MM.1S (cell line): ENCODE results near the gene C16orf95.

Source experiments
- DNase-seq: peaks from one replicate; pipeline ENCODE4 v3.0.0-alpha.2; 2015
- H2AFZ ChIP-seq: fragments of 300-600 bp; sonication (generic); 2 replicates; pipeline ENCODE4 v1.6.0; 2016; ENCODE audit warnings: antibody characterized with exemption, low read length
- H3F3A ChIP-seq: fragments of 300-600 bp; sonication (generic); 2 replicates; pipeline ENCODE4 v1.6.1; 2016; ENCODE audit warnings: mild to moderate bottlenecking, antibody characterized with exemption, low read length, moderate library complexity, mixed read lengths; ENCODE audit not compliant: insufficient read depth
- H3K27ac ChIP-seq: fragments of 300-600 bp; sonication (generic); 2 replicates; pipeline ENCODE4 v1.5.1; 2016; ENCODE audit warnings: mild to moderate bottlenecking, low read length
- H3K27me3 ChIP-seq: fragments of 300-600 bp; sonication (generic); replicated peaks from 2 replicates; pipeline ENCODE4 v1.6.0; 2016; ENCODE audit warnings: low read length; ENCODE audit not compliant: insufficient read depth
- H3K36me3 ChIP-seq: fragments of 300-600 bp; sonication (generic); replicated peaks from 2 replicates; pipeline ENCODE4 v1.6.1; 2016; ENCODE audit warnings: mild to moderate bottlenecking, low read length, mixed read lengths; ENCODE audit not compliant: insufficient read depth
- H3K4me1 ChIP-seq: fragments of 300-600 bp; sonication (generic); 2 replicates; pipeline ENCODE4 v1.6.1; 2016; ENCODE audit warnings: low read length, mixed read lengths
- H3K4me2 ChIP-seq: fragments of 300-600 bp; sonication (generic); 2 replicates; pipeline ENCODE4 v1.6.0; 2016; ENCODE audit warnings: low read depth, low read length
- H3K4me3 ChIP-seq: fragments of 300-600 bp; sonication (generic); 2 replicates; pipeline ENCODE4 v1.5.1; 2016; ENCODE audit warnings: low read length, mixed read lengths
- H3K79me2 ChIP-seq: fragments of 300-600 bp; sonication (generic); 2 replicates; pipeline ENCODE4 v1.6.1; 2016; ENCODE audit warnings: mixed run types, low read length, mixed read lengths
- H3K9ac ChIP-seq: fragments of 300-600 bp; sonication (generic); 2 replicates; pipeline ENCODE4 v1.6.1; 2016; ENCODE audit warnings: low read length, mixed read lengths
- H3K9me2 ChIP-seq: fragments of 300-600 bp; sonication (generic); replicated peaks from 2 replicates; pipeline ENCODE4 v1.6.1; 2016; ENCODE audit warnings: mild to moderate bottlenecking, low read length, mixed read lengths; ENCODE audit not compliant: insufficient read depth
- H3K9me3 ChIP-seq: fragments of 300-600 bp; sonication (generic); replicated peaks from 2 replicates; pipeline ENCODE4 v1.6.1; 2016; ENCODE audit warnings: mild to moderate bottlenecking, low read length, mixed read lengths; ENCODE audit not compliant: insufficient read depth
- H4K20me1 ChIP-seq: fragments of 300-600 bp; sonication (generic); 2 replicates; pipeline ENCODE4 v1.6.1; 2016; ENCODE audit warnings: mild to moderate bottlenecking, low read length, moderate library complexity, mixed read lengths; ENCODE audit not compliant: insufficient read depth
- CTCF ChIP-seq: fragments of 300-600 bp; sonication (generic); IDR thresholded peaks from 2 replicates; pipeline ENCODE4 v1.5.1; 2016; ENCODE audit warnings: antibody characterized with exemption, low read length, mixed read lengths
- EZH2 ChIP-seq: fragments of 300-600 bp; sonication (generic); optimal IDR thresholded peaks from 2 replicates; pipeline ENCODE3; 2017; ENCODE audit warnings: low read depth, mild to moderate bottlenecking, antibody characterized with exemption, low read length, mixed read lengths
- EZH2phosphoT487 ChIP-seq: fragments of 300-600 bp; sonication (generic); IDR thresholded peaks from 2 replicates; pipeline ENCODE4 v1.6.1; 2018; ENCODE audit warnings: antibody characterized with exemption, low read length

The C16orf95 gene

DNA sequence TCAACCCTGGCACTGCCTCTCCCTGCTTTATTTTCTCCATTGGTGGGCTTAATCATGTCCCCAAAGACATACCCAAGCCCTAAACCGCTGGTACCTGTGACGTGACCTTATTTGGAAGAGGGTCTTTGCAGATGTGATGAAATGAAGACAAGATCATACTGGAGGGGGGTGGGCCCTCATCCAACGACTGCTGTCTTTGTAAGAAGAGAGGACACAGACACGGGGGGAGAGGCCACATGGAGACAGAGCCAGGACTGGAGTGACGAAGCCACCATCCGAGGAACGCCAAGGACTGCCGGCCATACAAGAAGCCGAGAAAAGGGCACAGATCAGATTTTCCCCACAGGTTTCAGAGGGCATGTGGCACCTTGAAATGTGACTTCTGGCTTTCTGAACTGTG is 62.5 kb downstream of the C16orf95 start:
- Histone ChIP-seq H2AFZ (no peak overlapping the region), H3K9me3 (no peaks in the 10 kb centered on the region), H3K27ac (no peak overlapping the region), H3F3A (no peaks in the 10 kb centered on the region), H3K4me3 (no peak overlapping the region), H3K9ac (no peak overlapping the region), H3K79me2 (no peaks in the 10 kb centered on the region), H3K9me2 (no peaks in the 10 kb centered on the region), H4K20me1 (no peaks in the 10 kb centered on the region), H3K4me2 (no peak overlapping the region), H3K4me1 (no peaks in the 10 kb centered on the region), H3K27me3 (no peaks in the 10 kb centered on the region), H3K36me3 (no peaks in the 10 kb centered on the region)
- DNase-seq: no peak
- TF ChIP-seq CTCF: no peak
- TF ChIP-seq EZH2: no peak
- no peak for TF ChIP-seq EZH2phosphoT487

GRCh38 chr16:87254296-87254695 is 62.9 kb downstream of the C16orf95 start:
- no peak overlapping the region for H3K4me3 ChIP-seq
- no peak overlapping the region for H2AFZ ChIP-seq
- H3K9me2 ChIP-seq: no peaks in the 10 kb centered on the region
- no peaks in the 10 kb centered on the region for H3K9me3 ChIP-seq
- no peak overlapping the region for H3K9ac ChIP-seq
- no peaks in the 10 kb centered on the region for H3F3A ChIP-seq
- no peak overlapping the region for H3K4me2 ChIP-seq
- H3K27me3 ChIP-seq: no peaks in the 10 kb centered on the region
- TF ChIP-seq CTCF (no peak), EZH2phosphoT487 (no peak), EZH2 (no peak)
- no peaks in the 10 kb centered on the region for H3K79me2 ChIP-seq
- no peak for DNase-seq
- H3K4me1 ChIP-seq: no peaks in the 10 kb centered on the region
- H3K27ac ChIP-seq: no peak overlapping the region
- no peaks in the 10 kb centered on the region for H3K36me3 ChIP-seq
- no peaks in the 10 kb centered on the region for H4K20me1 ChIP-seq

- Histone ChIP-seq H3K27ac (no peak overlapping the region), H3K36me3 (no peaks in the 10 kb centered on the region), H3K4me1 (no peaks in the 10 kb centered on the region), H3K9me3 (no peaks in the 10 kb centered on the region), H3K9ac (no peak overlapping the region), H4K20me1 (no peaks in the 10 kb centered on the region), H3K4me2 (no peak overlapping the region), H3K27me3 (no peaks in the 10 kb centered on the region), H3K79me2 (no peaks in the 10 kb centered on the region), H3F3A (no peaks in the 10 kb centered on the region), H3K4me3 (no peak overlapping the region), H3K9me2 (no peaks in the 10 kb centered on the region), H2AFZ (no peak overlapping the region)
- TF ChIP-seq EZH2phosphoT487: no peak
- no peak for TF ChIP-seq CTCF
- no peak for TF ChIP-seq EZH2
- no peak for DNase-seq
Observed at GRCh38 chr16:87253536-87253935, 63.7 kb downstream of the C16orf95 start.
